Measurements from ENCODE around the gene CCSER2.

The CCSER2 gene

GRCh38 chr10:84355106-84355505, 26.7 kb downstream of the CCSER2 start:
- H3K27ac ChIP-seq = no peak overlapping the region
- no peak overlapping the region for H3K4me3 ChIP-seq (ENCODE audit: low read depth, low read length)
- no peaks in the 10 kb centered on the region for H3K36me3 ChIP-seq (replicated peaks)
- H3K27me3 ChIP-seq (replicated peaks) = no peaks in the 10 kb centered on the region
- in situ Hi-C loops (cut with HindIII; ENCODE audit: low pct_ligation_motif_present, low sequenced_read_pairs) = no loop called here
- no peak for TF ChIP-seq CTCF (IDR thresholded peaks at IDR 0.05; ENCODE audit: low read depth, low read length, missing control alignments)
- no peak for DNase-seq

- Histone ChIP-seq H3K36me3 (replicated peaks) (no peaks in the 10 kb centered on the region), H3K27ac (no peak overlapping the region), H3K27me3 (replicated peaks) (no peaks in the 10 kb centered on the region), H3K4me3 (ENCODE audit: low read depth, low read length) (no peak overlapping the region)
- DNase-seq = no peak
- in situ Hi-C loops (cut with HindIII; ENCODE audit: low pct_ligation_motif_present, low sequenced_read_pairs) = no loop called here
- no peak for TF ChIP-seq CTCF (IDR thresholded peaks at IDR 0.05; ENCODE audit: low read depth, low read length, missing control alignments)
Observed at GRCh38 chr10:84356928-84357327, 28.5 kb downstream of the CCSER2 start.

- H3K27ac ChIP-seq = no peak overlapping the region
- no peak overlapping the region for H3K4me3 ChIP-seq (ENCODE audit: low read depth, low read length)
- no peaks in the 10 kb centered on the region for H3K36me3 ChIP-seq (replicated peaks)
- no peak for DNase-seq
- in situ Hi-C loops (cut with HindIII; ENCODE audit: low pct_ligation_motif_present, low sequenced_read_pairs) = no loop called here
- H3K27me3 ChIP-seq (replicated peaks) = no peaks in the 10 kb centered on the region
- no peak for TF ChIP-seq CTCF (IDR thresholded peaks at IDR 0.05; ENCODE audit: low read depth, low read length, missing control alignments)
Observed at GRCh38 chr10:84358743-84359142, 30.4 kb downstream of the CCSER2 start.

GRCh38 chr10:84360637-84361365, 32.4 kb downstream of the CCSER2 start:
- Histone ChIP-seq H3K36me3 (replicated peaks) (no peaks in the 10 kb centered on the region), H3K27ac (no peak overlapping the region), H3K4me3 (ENCODE audit: low read depth, low read length) (peak overlapping the region; percentile 38), H3K27me3 (replicated peaks) (no peaks in the 10 kb centered on the region)
- DNase-seq = peak; percentile 26
- in situ Hi-C loops (cut with HindIII; ENCODE audit: low pct_ligation_motif_present, low sequenced_read_pairs) = no loop called here
- no peak for TF ChIP-seq CTCF (IDR thresholded peaks at IDR 0.05; ENCODE audit: low read depth, low read length, missing control alignments)

GRCh38 chr10:84365335-84365881, 37.0 kb downstream of the CCSER2 start:
- H3K27me3 ChIP-seq (replicated peaks) = no peaks in the 10 kb centered on the region
- no peak for DNase-seq
- in situ Hi-C loops (cut with HindIII; ENCODE audit: low pct_ligation_motif_present, low sequenced_read_pairs) = no loop called here
- no peak overlapping the region for H3K27ac ChIP-seq
- H3K36me3 ChIP-seq (replicated peaks) = no peaks in the 10 kb centered on the region
- H3K4me3 ChIP-seq (ENCODE audit: low read depth, low read length) = no peak overlapping the region
- no peak for TF ChIP-seq CTCF (IDR thresholded peaks at IDR 0.05; ENCODE audit: low read depth, low read length, missing control alignments)

GRCh38 chr10:84366041-84366440, 37.7 kb downstream of the CCSER2 start:
- H3K4me3 ChIP-seq (ENCODE audit: low read depth, low read length) = no peak overlapping the region
- no peaks in the 10 kb centered on the region for H3K36me3 ChIP-seq (replicated peaks)
- no peaks in the 10 kb centered on the region for H3K27me3 ChIP-seq (replicated peaks)
- DNase-seq = no peak
- in situ Hi-C loops (cut with HindIII; ENCODE audit: low pct_ligation_motif_present, low sequenced_read_pairs) = no loop called here
- H3K27ac ChIP-seq = no peak overlapping the region
- TF ChIP-seq CTCF (IDR thresholded peaks at IDR 0.05; ENCODE audit: low read depth, low read length, missing control alignments) = no peak

Data from brain microvascular endothelial cell (primary cell).